NCI-H2196 treated with DMSO at 0.1 percent for 48 hours (cell line): ENCODE results near the gene HLCS.

Source experiments
- DNase-seq: peaks from one replicate; lab custom pipeline; 2025; ENCODE audit not compliant: unreplicated experiment; lab: John Stamatoyannopoulos, UW

HLCS gene

DNA sequence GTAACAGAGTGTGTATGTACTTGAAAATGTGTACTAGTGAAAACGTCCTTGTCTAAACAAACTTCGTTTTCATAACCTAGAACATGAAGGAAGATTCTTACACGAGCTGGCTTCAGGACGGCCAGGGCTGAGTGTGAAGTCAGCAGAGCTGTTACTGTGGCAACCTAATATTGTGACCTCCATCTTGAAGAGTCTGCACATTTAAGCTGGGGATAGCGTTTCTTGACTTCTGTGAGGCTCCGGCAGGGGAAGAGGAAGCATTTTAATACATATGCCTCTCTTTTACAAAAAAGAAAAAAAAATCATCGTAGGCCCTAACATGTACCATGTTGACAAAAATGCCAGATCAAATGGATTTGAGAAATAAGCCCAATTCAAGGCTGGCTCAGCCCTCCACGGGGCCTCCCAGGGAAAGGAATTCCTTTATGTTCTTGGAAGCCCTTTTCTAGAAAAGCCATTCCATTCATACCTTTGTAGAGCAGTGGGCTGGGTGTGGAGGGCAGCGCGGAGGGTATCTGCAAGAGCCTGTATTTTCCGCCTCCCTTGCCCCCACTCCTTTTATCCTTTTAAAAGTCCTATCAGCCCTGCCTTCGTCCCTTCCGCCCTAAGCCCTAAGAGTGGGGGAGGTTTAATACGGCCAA is 216.4 kb downstream of the HLCS start:
- DNase-seq, result no peak

DNA sequence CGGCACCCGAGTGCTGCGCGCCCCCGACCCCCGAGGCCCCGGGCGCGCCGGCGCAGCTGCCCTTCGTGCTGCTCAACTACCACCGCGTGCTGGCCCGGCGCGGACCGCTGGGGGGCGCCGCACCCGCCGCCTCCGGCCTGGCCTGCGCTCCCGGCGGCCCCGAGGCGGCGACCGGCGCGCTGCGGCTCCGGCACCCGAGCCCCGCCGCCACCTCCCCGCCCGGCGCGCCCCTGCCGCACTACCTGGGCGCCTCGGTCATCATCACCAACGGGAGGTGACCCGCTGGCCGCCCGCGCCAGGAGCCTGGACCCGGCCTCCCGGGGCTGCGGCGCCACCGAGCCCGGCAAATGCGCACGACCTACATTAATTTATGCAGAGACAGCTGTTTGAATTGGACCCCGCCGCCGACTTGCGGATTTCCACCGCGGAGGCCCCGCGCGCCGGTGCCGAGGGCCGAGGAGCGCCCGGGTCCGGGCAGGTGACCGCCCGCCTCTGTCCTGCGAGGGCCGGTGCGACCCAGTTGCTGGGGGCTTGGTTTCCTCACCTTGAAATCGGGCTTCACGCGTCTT is 218.6 kb downstream of the HLCS start:
- no peak for DNase-seq

DNA sequence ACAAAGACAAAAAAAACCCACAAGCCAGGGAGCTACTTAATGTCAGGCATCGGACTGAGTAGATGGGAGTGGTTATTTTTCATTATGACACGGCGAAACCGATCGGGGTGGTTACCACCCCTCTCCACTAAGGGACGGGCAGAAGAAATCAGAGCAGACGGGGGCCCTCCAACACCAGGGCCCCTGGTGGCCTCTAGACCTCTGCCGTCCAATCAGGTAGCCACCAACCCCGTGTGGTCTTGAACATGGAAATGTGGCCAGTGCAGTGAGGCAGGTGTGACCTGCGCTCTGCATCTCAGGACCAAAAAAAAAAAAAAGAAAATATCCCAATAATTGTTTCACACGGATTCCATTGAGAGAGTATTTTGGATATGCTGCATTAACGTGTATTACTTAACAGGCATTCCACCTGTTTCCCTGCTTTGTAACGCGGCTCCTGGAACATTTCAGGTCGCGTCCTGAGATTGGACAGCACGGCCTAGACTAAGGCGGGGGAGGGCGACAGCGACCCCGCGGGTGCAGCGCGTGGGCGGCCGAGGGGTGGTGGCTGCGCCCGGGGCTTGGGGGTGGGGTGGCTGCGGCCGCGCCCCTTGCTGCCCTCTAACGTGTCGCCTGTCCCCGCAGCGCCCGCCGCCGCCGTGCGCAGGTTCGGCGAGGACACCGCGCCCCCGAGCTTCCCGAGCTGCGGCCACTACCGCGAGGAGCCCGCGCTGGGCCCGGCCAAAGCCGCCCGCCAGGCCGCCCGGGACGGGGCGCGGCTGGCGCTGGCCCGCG is 219.2 kb downstream of the HLCS start:
- no peak for DNase-seq

GRCh38 chr21:36745459-36745858 is 221.0 kb downstream of the HLCS start:
- DNase-seq, result no peak

GRCh38 chr21:36744560-36745231 is 221.8 kb downstream of the HLCS start:
- peak; percentile 3 for DNase-seq

DNA sequence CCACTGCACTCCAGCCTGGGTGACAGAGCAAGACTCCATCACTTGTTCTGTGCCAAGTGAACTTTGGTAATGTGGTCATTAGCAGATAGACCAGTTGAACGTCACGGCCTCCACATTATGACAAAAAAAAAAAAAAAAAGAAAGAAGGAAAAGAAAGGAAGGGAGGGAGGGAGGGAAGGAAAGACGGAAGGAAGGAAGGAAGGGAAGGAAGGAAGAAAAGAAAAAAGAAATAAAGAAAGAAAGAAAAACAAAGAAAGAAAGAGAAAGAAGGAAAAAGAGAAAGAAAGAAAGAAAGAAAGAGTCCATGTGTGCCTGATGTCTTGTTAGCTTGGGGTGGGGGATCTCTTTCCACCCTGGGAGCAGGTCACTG is 222.3 kb downstream of the HLCS start:
- no peak for DNase-seq

- no peak for DNase-seq
Measured at GRCh38 chr21:36743446-36743845, 223.0 kb downstream of the HLCS start.

DNA sequence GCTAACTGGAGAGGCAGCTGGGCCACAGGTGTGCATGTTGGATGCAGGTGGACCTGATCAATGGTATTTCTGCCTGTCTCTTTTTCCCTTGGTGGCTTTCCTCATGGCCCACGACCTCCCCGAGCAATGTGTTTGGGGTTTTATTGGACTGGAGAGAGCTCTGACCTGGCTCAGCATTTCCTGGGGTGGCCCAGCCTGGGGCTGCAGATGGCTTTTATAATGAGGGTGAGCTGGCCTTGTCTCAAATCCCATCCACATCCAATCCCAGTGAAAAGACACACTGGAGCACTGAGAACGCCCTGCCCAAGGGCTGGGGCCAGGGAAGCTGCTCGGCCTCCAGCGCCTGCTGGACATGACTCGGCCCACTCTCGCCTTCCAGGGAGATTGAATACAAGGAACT is 223.5 kb downstream of the HLCS start:
- no peak for DNase-seq

GRCh38 chr21:36741506-36741905 is 225.0 kb downstream of the HLCS start:
- no peak for DNase-seq

- DNase-seq, result no peak
Measured at GRCh38 chr21:36738489-36739126, 227.9 kb downstream of the HLCS start.

GRCh38 chr21:36735724-36736320 is 230.6 kb downstream of the HLCS start:
- no peak for DNase-seq

DNA sequence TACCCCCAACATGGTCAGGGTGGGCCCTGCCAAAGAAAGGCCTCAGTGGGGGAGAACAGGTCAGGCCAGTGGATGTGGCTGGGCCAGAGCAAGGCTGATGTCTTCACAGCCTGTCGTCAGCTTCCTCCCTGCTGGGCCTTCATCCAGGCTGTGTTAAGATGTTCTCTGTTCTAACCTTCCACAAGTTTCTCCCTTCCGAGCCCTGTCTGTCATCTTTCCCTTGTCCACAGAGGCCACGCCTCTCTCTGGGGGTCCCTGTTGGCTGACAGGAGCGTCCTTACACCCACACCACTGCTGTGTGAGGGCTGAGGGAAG is 231.3 kb downstream of the HLCS start:
- DNase-seq, result no peak

GRCh38 chr21:36734367-36735200 is 231.9 kb downstream of the HLCS start:
- DNase-seq, result no peak

DNA sequence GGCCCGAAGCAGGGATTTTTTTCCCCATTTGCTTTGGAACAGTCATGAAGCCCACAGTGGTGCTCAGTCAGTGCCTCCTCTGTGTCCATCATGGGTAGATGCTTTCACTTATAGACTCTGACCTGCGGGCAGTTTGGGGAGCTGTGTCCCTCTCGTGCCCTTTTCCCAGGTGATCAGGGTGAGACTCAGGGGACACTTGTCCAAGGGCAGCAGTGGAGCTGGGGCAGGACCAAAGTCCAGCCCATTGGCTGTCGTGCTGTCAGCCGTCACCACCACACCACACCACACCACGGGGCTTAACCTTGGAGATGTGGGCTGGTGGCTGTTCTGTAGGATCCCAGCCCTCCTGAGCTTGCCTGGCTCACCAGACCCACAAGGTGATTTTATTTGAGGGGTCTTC is 232.6 kb downstream of the HLCS start:
- no peak for DNase-seq

DNA sequence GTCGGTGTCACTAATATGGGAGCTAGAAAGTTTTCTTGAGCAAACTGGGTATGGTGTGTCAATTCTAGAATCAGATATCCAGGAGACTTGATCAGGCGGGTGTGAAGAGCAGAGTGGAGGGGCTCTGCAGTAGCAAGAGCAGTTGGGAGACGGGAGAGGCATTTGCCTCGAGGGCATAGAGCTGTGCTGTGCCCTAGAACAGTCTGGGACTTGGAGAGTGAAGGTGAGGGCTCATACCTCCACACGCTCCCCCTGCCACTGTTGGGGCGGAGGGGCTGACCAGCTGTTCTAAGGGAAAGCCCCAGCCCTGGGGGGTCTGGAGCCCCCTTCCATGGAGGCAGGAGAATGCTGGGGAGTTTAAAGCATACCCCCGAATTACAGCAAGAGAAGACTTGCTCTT is 233.7 kb downstream of the HLCS start:
- DNase-seq, result no peak

DNA sequence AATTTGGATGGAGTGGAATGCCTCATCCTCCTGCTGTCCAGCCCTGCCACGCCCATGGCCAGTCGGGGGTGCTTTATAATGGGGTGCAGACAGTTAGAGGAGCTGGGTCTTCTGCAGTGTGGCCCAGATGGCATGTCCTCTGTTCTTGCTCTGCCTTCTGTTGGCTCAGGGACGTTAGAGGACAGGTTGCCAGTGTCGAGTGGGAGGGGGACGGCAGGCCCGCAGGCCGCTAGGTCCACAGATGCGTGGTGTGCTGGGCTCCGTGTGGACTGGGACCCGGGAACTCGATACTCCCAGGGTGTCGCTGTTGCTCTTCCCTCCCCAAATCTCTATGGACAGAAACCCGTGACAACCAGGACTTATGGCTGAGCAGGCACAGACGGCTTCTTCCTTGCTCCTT is 234.3 kb downstream of the HLCS start:
- DNase-seq, result no peak

GRCh38 chr21:36730291-36731281 is 235.9 kb downstream of the HLCS start:
- DNase-seq, result no peak

GRCh38 chr21:36729310-36729970 is 237.0 kb downstream of the HLCS start:
- DNase-seq, result no peak
